Progenitor cell of endocrine pancreas (in vitro differentiated cells): ENCODE measurements around the gene INIP. TPM values are rescaled to one million over a fixed set of nuclear protein-coding genes. Genes with fewer than 3 reads are reported as not detected.

Experiments used
- DNase-seq: peaks from one replicate; pipeline ENCODE4 v3.0.0; 2021; ENCODE audit warnings: low spot score; ENCODE audit not compliant: unreplicated experiment
- H3K27ac Mint-ChIP-seq: 2 replicates; pipeline ENCODE4 v1.8.0; 2021; ENCODE audit warnings: mild to moderate bottlenecking, moderate library complexity, mixed read lengths
- H3K27me3 Mint-ChIP-seq: 2 replicates; pipeline ENCODE4 v1.8.0; 2021; ENCODE audit warnings: mixed read lengths
- H3K36me3 Mint-ChIP-seq: 2 replicates; pipeline ENCODE4 v1.8.0; 2022; ENCODE audit warnings: mixed read lengths; ENCODE audit not compliant: insufficient read depth
- H3K4me1 Mint-ChIP-seq: 2 replicates; pipeline ENCODE4 v1.8.0; 2021; ENCODE audit warnings: low read depth, mixed read lengths
- H3K4me3 Mint-ChIP-seq: 2 replicates; pipeline ENCODE4 v1.8.0; 2021; ENCODE audit warnings: low read depth, mild to moderate bottlenecking, moderate library complexity, mixed read lengths
- H3K9me3 Mint-ChIP-seq: 2 replicates; pipeline ENCODE4 v1.8.0; 2021; ENCODE audit warnings: low read depth, mixed read lengths
- total RNA-seq: library from RNA; stranded (reverse); gene quantifications from 2 replicates; pipeline ENCODE4 v1.2.1, GENCODE V29; 2021
- TF ChIP-seq, protein P1 (sequence below): fragments of 200-600 bp; sonication (generic); IDR thresholded peaks from one replicate; pipeline ENCODE4 v1.5.0; 2021; ENCODE audit warnings: antibody characterized with exemption, mild to moderate bottlenecking; ENCODE audit not compliant: unreplicated experiment

Gene INIP
- total RNA-seq, 1 donor from 2014 or later: 32.6 TPM

GRCh38 chr9:112670991-112671625, 46.8 kb downstream of the INIP start:
- H3K27ac Mint-ChIP-seq: no peak overlapping the region
- TF ChIP-seq, protein P1, sequence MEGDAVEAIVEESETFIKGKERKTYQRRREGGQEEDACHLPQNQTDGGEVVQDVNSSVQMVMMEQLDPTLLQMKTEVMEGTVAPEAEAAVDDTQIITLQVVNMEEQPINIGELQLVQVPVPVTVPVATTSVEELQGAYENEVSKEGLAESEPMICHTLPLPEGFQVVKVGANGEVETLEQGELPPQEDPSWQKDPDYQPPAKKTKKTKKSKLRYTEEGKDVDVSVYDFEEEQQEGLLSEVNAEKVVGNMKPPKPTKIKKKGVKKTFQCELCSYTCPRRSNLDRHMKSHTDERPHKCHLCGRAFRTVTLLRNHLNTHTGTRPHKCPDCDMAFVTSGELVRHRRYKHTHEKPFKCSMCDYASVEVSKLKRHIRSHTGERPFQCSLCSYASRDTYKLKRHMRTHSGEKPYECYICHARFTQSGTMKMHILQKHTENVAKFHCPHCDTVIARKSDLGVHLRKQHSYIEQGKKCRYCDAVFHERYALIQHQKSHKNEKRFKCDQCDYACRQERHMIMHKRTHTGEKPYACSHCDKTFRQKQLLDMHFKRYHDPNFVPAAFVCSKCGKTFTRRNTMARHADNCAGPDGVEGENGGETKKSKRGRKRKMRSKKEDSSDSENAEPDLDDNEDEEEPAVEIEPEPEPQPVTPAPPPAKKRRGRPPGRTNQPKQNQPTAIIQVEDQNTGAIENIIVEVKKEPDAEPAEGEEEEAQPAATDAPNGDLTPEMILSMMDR: no peak

GRCh38 chr9:112669326-112669725, 48.6 kb downstream of the INIP start:
- TF ChIP-seq, protein P1: no peak
- Mint-ChIP-seq H3K36me3 (peaks cover 10% of the 10 kb centered on the region), H3K4me3 (no peak overlapping the region), H3K27me3 (no peaks in the 10 kb centered on the region), H3K27ac (no peak overlapping the region), H3K4me1 (no peaks in the 10 kb centered on the region), H3K9me3 (no peaks in the 10 kb centered on the region)
- no peak for DNase-seq

More at GRCh38 chr9:112670991-112671625, 46.8 kb downstream of the INIP start:
- Mint-ChIP-seq H3K36me3 (peaks cover 10% of the 10 kb centered on the region), H3K27me3 (no peaks in the 10 kb centered on the region), H3K9me3 (no peaks in the 10 kb centered on the region), H3K4me3 (no peak overlapping the region), H3K4me1 (no peaks in the 10 kb centered on the region)
- DNase-seq: no peak

DNA sequence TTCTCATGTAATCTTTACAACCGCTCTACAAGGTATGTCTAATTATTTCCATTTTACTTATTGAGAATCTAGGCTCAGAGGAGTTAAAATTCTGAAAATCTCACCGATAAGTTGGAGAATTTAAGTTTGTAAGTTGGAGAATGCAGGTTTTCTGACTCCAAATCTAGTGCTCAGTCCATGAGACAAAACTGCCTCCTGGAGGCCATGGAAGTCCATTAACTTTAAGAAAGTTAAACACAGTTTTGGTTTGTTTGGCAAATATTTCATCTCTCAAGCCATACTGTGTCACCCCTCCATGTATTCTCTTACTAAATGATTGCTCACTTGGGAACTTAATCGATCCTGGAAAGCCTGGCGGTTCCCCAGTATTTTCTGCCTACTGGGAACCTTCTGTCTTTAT, 52.6 kb downstream of the INIP start:
- no peaks in the 10 kb centered on the region for H3K9me3 Mint-ChIP-seq
- peaks cover 1% of the 10 kb centered on the region for H3K36me3 Mint-ChIP-seq
- no peaks in the 10 kb centered on the region for H3K4me1 Mint-ChIP-seq
- no peaks in the 10 kb centered on the region for H3K27me3 Mint-ChIP-seq
- DNase-seq: no peak
- TF ChIP-seq, protein P1: no peak
- H3K4me3 Mint-ChIP-seq: no peak overlapping the region
- H3K27ac Mint-ChIP-seq: no peak overlapping the region

- H3K27ac Mint-ChIP-seq: no peak overlapping the region
- peaks cover 3% of the 10 kb centered on the region for H3K36me3 Mint-ChIP-seq
- H3K9me3 Mint-ChIP-seq: no peaks in the 10 kb centered on the region
- no peaks in the 10 kb centered on the region for H3K4me1 Mint-ChIP-seq
- no peaks in the 10 kb centered on the region for H3K27me3 Mint-ChIP-seq
- H3K4me3 Mint-ChIP-seq: no peak overlapping the region
- DNase-seq: no peak
- TF ChIP-seq, protein P1: no peak
These were observed 53.4 kb downstream of the INIP start for GRCh38 chr9:112664531-112664930.

- H3K27ac Mint-ChIP-seq: no peak overlapping the region
These were observed 54.2 kb downstream of the INIP start for GRCh38 chr9:112663681-112664080.

More at GRCh38 chr9:112663681-112664080, 54.2 kb downstream of the INIP start:
- TF ChIP-seq, protein P1: no peak
- Mint-ChIP-seq H3K4me1 (no peaks in the 10 kb centered on the region), H3K4me3 (no peak overlapping the region), H3K27me3 (no peaks in the 10 kb centered on the region), H3K9me3 (no peaks in the 10 kb centered on the region), H3K36me3 (peaks cover 9% of the 10 kb centered on the region)
- DNase-seq: no peak
